Measurements from ENCODE around the gene KIF22. TPM values are rescaled to one million over a fixed set of nuclear protein-coding genes. Genes with fewer than 3 reads are reported as not detected.
A peak's percentile ranks its signal among the peaks of the same experiment; 100 is the strongest.

KIF22 gene
- total and polyA plus RNA-seq, 9 of the 15 experiments (the other 6 are each of a cell fraction or from before 2014, with no cell fraction given): 8.7 to 232 (median 131) TPM

- TF ChIP-seq EHMT2 (IDR thresholded peaks at IDR 0.05) (peak; percentile 75; the same call in 1 of the 2 replicates), NCOA2 (IDR thresholded peaks at IDR 0.05; ENCODE audit: partially characterized antibody in 2 of 2) (no peak), ZNF253 (CRISPR knock-in tag; conservative IDR thresholded peaks at IDR 0.05) (no peak), ZNF77 (CRISPR knock-in tag; IDR thresholded peaks at IDR 0.05) (no peak), NRF1 (conservative IDR thresholded peaks at IDR 0.05 in 1 of 2, IDR thresholded peaks at IDR 0.05 in 1 of 2) (peak; percentile 61 to 75), CBX3 (IDR thresholded peaks at IDR 0.05; ENCODE audit: borderline replicate concordance in 1 of 2, low read length in 2 of 2) (peak in 1 of 2 experiments; percentile 74; a peak in 1 of 3 replicates), CREB1 (IDR thresholded peaks at IDR 0.05) (no peak; the same call in 1 of the 2 replicates), CREB1 (CRISPR knock-in tag; IDR thresholded peaks at IDR 0.05) (peak; percentile 69), MEIS2 (IDR thresholded peaks at IDR 0.05; ENCODE audit: partially characterized antibody) (peak; percentile 16), SIN3B (IDR thresholded peaks at IDR 0.05; ENCODE audit: low read depth) (no peak), KAT7 (CRISPR knock-in tag; IDR thresholded peaks at IDR 0.05; ENCODE audit: borderline replicate concordance) (no peak), MAX (CRISPR knock-in tag; IDR thresholded peaks at IDR 0.05) (peak; percentile 52), ARID3B (CRISPR knock-in tag; IDR thresholded peaks at IDR 0.05; ENCODE audit: borderline replicate concordance) (no peak), ZNF12 (CRISPR knock-in tag; IDR thresholded peaks at IDR 0.05) (0 out of 2 replicates have a peak, but pooled peaks have one; percentile 59), ZNF324 (CRISPR knock-in tag; IDR thresholded peaks at IDR 0.05) (no peak), HBP1 (CRISPR knock-in tag; IDR thresholded peaks at IDR 0.05) (no peak), ZNF239 (CRISPR knock-in tag; IDR thresholded peaks at IDR 0.05) (no peak), NONO (IDR thresholded peaks at IDR 0.05; ENCODE audit: low read depth in 2 of 2, low read length in 1 of 2) (0 out of 4 replicates have a peak, but pooled peaks of 1 of the 2 experiments have one; percentile 42), YY1 (IDR thresholded peaks at IDR 0.05; ENCODE audit: borderline replicate concordance in 1 of 3, control insufficient read depth in 1 of 3, extremely low read depth in 1 of 3, insufficient read depth in 3 of 3, insufficient read length in 1 of 3, insufficient replicate concordance in 2 of 3, low read depth in 1 of 3, low read length in 2 of 3) (peak; percentile 27 to 78 (median 72)), RCOR1 (IDR thresholded peaks at IDR 0.05; ENCODE audit: borderline replicate concordance in 1 of 2, low read depth in 2 of 2, low read length in 2 of 2) (peak in 1 of 2 experiments; percentile 17; a peak in 1 of 4 replicates), TRIM28 (IDR thresholded peaks at IDR 0.05) (peak; percentile 84; the same call in 1 of the 2 replicates), NR4A1 (CRISPR knock-in tag; IDR thresholded peaks at IDR 0.05) (no peak), NR4A1 (tag; IDR thresholded peaks at IDR 0.05) (no peak), SMARCC2 (IDR thresholded peaks at IDR 0.05; ENCODE audit: low read depth) (no peak)
These were observed 5.5 kb upstream of the KIF22 start (continued) for GRCh38 chr16:29784901-29785500.

Measured in K562 (cell line).